H9 (cell line): Measurements from ENCODE around the gene ATP2A1. TPM values are rescaled to one million over a fixed set of nuclear protein-coding genes. Genes with fewer than 3 reads are reported as not detected.

Experiments used
- DNase-seq: peaks from one replicate; pipeline ENCODE4 v3.0.0-alpha.2; 2017
- H2AFZ ChIP-seq: one replicate; pipeline ENCODE4 v1.6.1; 2013; ENCODE audit warnings: mild to moderate bottlenecking, low read length, control low read depth, moderate library complexity
- H2AK5ac ChIP-seq: 2 replicates; pipeline ENCODE4 v1.6.1; 2013; ENCODE audit warnings: low read length, control low read depth, mixed read lengths; ENCODE audit not compliant: insufficient read length
- H2BK120ac ChIP-seq: one replicate; pipeline ENCODE4 v1.6.1; 2013; ENCODE audit warnings: low read depth, mild to moderate bottlenecking, low read length, control low read depth, inconsistent platforms; ENCODE audit not compliant: poor library complexity, severe bottlenecking
- H2BK12ac ChIP-seq: 2 replicates; pipeline ENCODE4 v1.6.1; 2013; ENCODE audit warnings: low read length, control low read depth, mixed read lengths, low read depth; ENCODE audit not compliant: insufficient read length
- H2BK15ac ChIP-seq: 2 replicates; pipeline ENCODE4 v1.6.1; 2013; ENCODE audit warnings: low read depth, low read length, control low read depth
- H2BK20ac ChIP-seq: one replicate; pipeline ENCODE4 v1.6.1; 2013; ENCODE audit warnings: low read depth, mild to moderate bottlenecking, low read length, control low read depth, inconsistent platforms; ENCODE audit not compliant: poor library complexity, severe bottlenecking
- H2BK5ac ChIP-seq: 2 replicates; pipeline ENCODE4 v1.6.1; 2013; ENCODE audit warnings: low read length, control low read depth, mixed read lengths; ENCODE audit not compliant: insufficient read length
- H3K14ac ChIP-seq: 2 replicates; pipeline ENCODE4 v1.6.1; 2013; ENCODE audit warnings: low read length, control low read depth; ENCODE audit not compliant: insufficient read depth
- H3K18ac ChIP-seq: 2 replicates; pipeline ENCODE4 v1.6.1; 2013; ENCODE audit warnings: low read depth, mild to moderate bottlenecking, mixed read lengths, low read length, control low read depth; ENCODE audit not compliant: insufficient read length
- H3K23ac ChIP-seq: 2 replicates; pipeline ENCODE4 v1.6.1; 2013; ENCODE audit warnings: low read length, control low read depth, mixed read lengths, low read depth; ENCODE audit not compliant: insufficient read length
- H3K23me2 ChIP-seq: 2 replicates; pipeline ENCODE4 v1.6.1; 2013; ENCODE audit warnings: low read depth, mild to moderate bottlenecking, mixed read lengths, low read length, control low read depth; ENCODE audit not compliant: insufficient read length, poor library complexity, severe bottlenecking
- H3K27ac ChIP-seq: 2 replicates; pipeline ENCODE4 v1.5.1; 2013; ENCODE audit warnings: low read length, control low read depth, mixed read lengths, low read depth; ENCODE audit not compliant: insufficient read length
- H3K27me3 ChIP-seq: 2 replicates; pipeline ENCODE4 v1.6.1; 2013; ENCODE audit warnings: low read length, control low read depth, inconsistent platforms; ENCODE audit not compliant: insufficient read depth
- H3K4ac ChIP-seq: 2 replicates; pipeline ENCODE4 v1.6.1; 2013; ENCODE audit warnings: low read depth, mild to moderate bottlenecking, control low read depth, inconsistent platforms, low read length, moderate library complexity
- H3K4me1 ChIP-seq: 2 replicates; pipeline ENCODE4 v1.6.1; 2013; ENCODE audit warnings: low read length, control low read depth, inconsistent platforms; ENCODE audit not compliant: insufficient read depth
- H3K4me2 ChIP-seq: 2 replicates; pipeline ENCODE4 v1.6.1; 2013; ENCODE audit warnings: low read length, control low read depth, mixed read lengths; ENCODE audit not compliant: insufficient read length, insufficient read depth
- H3K56ac ChIP-seq: 2 replicates; pipeline ENCODE4 v1.6.1; 2013; ENCODE audit warnings: low read depth, mild to moderate bottlenecking, mixed read lengths, low read length, control low read depth; ENCODE audit not compliant: insufficient read length
- H3K79me1 ChIP-seq: 2 replicates; pipeline ENCODE4 v1.6.1; 2013; ENCODE audit warnings: low read depth, mild to moderate bottlenecking, moderate library complexity, low read length, control low read depth, inconsistent platforms; ENCODE audit not compliant: insufficient read depth, poor library complexity, severe bottlenecking
- H3K79me2 ChIP-seq: 2 replicates; pipeline ENCODE4 v1.6.1; 2013; ENCODE audit warnings: low read length, control low read depth, inconsistent platforms; ENCODE audit not compliant: insufficient read depth
- H3K9ac ChIP-seq: 2 replicates; pipeline ENCODE4 v1.6.1; 2013; ENCODE audit warnings: low read length, control low read depth, mixed read lengths; ENCODE audit not compliant: insufficient read length; ENCODE audit errors: extremely low read depth
- H3K9me3 ChIP-seq: one replicate; pipeline ENCODE4 v1.6.1; 2013; ENCODE audit warnings: low read depth, low read length, inconsistent platforms; ENCODE audit not compliant: control insufficient read depth
- H3T11ph ChIP-seq: one replicate; pipeline ENCODE4 v1.6.1; 2013; ENCODE audit warnings: mild to moderate bottlenecking, low read length, control low read depth, inconsistent platforms
- H4K20me1 ChIP-seq: one replicate; pipeline ENCODE4 v1.6.1; 2013; ENCODE audit not compliant: control insufficient read depth, insufficient read length, insufficient read depth
- H4K5ac ChIP-seq: 2 replicates; pipeline ENCODE4 v1.6.1; 2013; ENCODE audit warnings: low read depth, mild to moderate bottlenecking, mixed read lengths, low read length, control low read depth; ENCODE audit not compliant: insufficient read length
- H4K8ac ChIP-seq: replicated peaks from 2 replicates; pipeline ENCODE4 v1.6.1; 2013; ENCODE audit warnings: low read length, control low read depth, mixed read lengths, low read depth; ENCODE audit not compliant: insufficient read length
- H4K91ac ChIP-seq: 2 replicates; pipeline ENCODE4 v1.6.1; 2013; ENCODE audit warnings: low read depth, mild to moderate bottlenecking, moderate library complexity, mixed read lengths, low read length, control low read depth; ENCODE audit not compliant: insufficient read length
- H3K27ac Mint-ChIP-seq, 3 experiments: 2 replicates in 2 of 3; 3 replicates in 1 of 3; pipeline ENCODE4 v1.8.0; 2020 to 2021; ENCODE audit warnings: mixed read lengths in 3 of 3, mild to moderate bottlenecking in 1 of 3, moderate library complexity in 1 of 3
- H3K27me3 Mint-ChIP-seq: 2 replicates; pipeline ENCODE4 v1.8.0; 2021; ENCODE audit warnings: low read depth, mild to moderate bottlenecking, moderate library complexity, mixed read lengths
- H3K36me3 Mint-ChIP-seq, 3 experiments: 2 replicates in 2 of 3; 3 replicates in 1 of 3; pipeline ENCODE4 v1.8.0; 2020 to 2021; ENCODE audit warnings: low read depth in 3 of 3, mixed read lengths in 3 of 3; ENCODE audit not compliant: insufficient read depth in 1 of 3
- H3K4me1 Mint-ChIP-seq, 2 experiments: 2 replicates each; pipeline ENCODE4 v1.8.0; 2020; ENCODE audit warnings: mixed read lengths in 2 of 2
- H3K4me3 Mint-ChIP-seq, 2 experiments: 2 replicates in 1 of 2; 3 replicates in 1 of 2; pipeline ENCODE4 v1.8.0; 2020 to 2021; ENCODE audit warnings: mild to moderate bottlenecking in 2 of 2, mixed read lengths in 2 of 2, moderate library complexity in 1 of 2
- H3K9me3 Mint-ChIP-seq, 2 experiments: 2 replicates in 1 of 2; 3 replicates in 1 of 2; pipeline ENCODE4 v1.8.0; 2020; ENCODE audit warnings: mild to moderate bottlenecking in 2 of 2, mixed read lengths in 2 of 2, moderate library complexity in 1 of 2
- whole genome bisulfite sequencing: extraction: QIAGEN DNeasy Blood & Tissue Kit; methylation state at CpG from one replicate; pipeline ENCODE4 v1.1.7; 2013; ENCODE audit warnings: missing lambda C conversion rate, low lambda C conversion rate, mixed read lengths; ENCODE audit not compliant: insufficient read length; ENCODE audit errors: extremely low coverage; 5-methylcytosine and 5-hydroxymethylcytosine counted together
- total RNA-seq: library from RNA; stranded (reverse); gene quantifications from 2 replicates; pipeline ENCODE4 v1.2.1, GENCODE V29; 2021
- TF ChIP-seq, protein P1 (sequence below): fragments of 200-600 bp; sonication (generic); conservative IDR thresholded peaks from 3 replicates; pipeline ENCODE4 v1.8.0; 2021; ENCODE audit warnings: antibody characterized with exemption, mild to moderate bottlenecking

Gene ATP2A1
- total RNA-seq, 1 experiment from 2014 or later = 4.6 TPM

DNA sequence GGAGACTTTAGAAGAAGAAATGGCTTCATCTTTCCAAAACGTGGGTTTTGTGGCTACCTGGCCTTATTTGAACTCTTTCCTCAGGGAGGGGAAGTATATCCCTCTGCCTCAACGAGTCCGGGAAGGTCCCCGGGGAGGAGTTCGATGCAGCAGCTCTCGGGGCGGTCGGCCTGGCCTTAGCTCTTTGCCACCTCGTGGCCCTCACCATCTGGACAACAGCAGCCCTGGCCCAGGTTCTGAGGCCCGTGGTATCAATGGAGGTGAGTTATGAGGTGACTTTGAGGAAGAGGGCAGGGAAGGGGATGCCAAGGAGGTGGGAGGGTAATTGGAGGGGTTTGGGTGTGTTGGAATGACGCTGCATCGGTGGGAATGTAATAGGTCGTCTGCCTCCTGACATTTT is 47.8 kb upstream of the ATP2A1 start:
- Histone ChIP-seq H2BK12ac (no peak overlapping the region), H3K14ac (no peak overlapping the region), H2BK15ac (no peak overlapping the region), H3K79me2 (peaks cover 11% of the 10 kb centered on the region; the same call in 1 of the 2 replicates), H3K18ac (no peak overlapping the region), H4K8ac (no peak overlapping the region), H3K27me3 (no peaks in the 10 kb centered on the region), H2AFZ (no peak overlapping the region), H3K79me1 (no peaks in the 10 kb centered on the region), H3K4me2 (no peak overlapping the region), H2BK5ac (no peak overlapping the region), H4K5ac (no peak overlapping the region), H3K27ac (no peak overlapping the region), H3K23me2 (no peaks in the 10 kb centered on the region), H3K4me1 (no peaks in the 10 kb centered on the region), H4K20me1 (no peaks in the 10 kb centered on the region), H3T11ph (no peak overlapping the region), H2BK20ac (no peak overlapping the region), H2BK120ac (no peak overlapping the region), H3K9me3 (no peaks in the 10 kb centered on the region), H3K9ac (no peak overlapping the region), H2AK5ac (no peak overlapping the region), H3K4ac (no peak overlapping the region), H3K23ac (no peak overlapping the region), H4K91ac (no peak overlapping the region), H3K56ac (no peak overlapping the region)
- WGBS = no CpG with 5 or more reads among the region's 13 CpGs
- no peak for DNase-seq
- Mint-ChIP-seq H3K4me3 (no peak overlapping the region), H3K4me1 (peaks cover 6 to 8% of the 10 kb centered on the region in 2 experiments), H3K27me3 (no peaks in the 10 kb centered on the region), H3K9me3 (no peaks in the 10 kb centered on the region), H3K36me3 (peaks cover 80 to 100% (median 99%) of the 10 kb centered on the region in 3 experiments), H3K27ac (no peak overlapping the region)
- TF ChIP-seq, protein P1, sequence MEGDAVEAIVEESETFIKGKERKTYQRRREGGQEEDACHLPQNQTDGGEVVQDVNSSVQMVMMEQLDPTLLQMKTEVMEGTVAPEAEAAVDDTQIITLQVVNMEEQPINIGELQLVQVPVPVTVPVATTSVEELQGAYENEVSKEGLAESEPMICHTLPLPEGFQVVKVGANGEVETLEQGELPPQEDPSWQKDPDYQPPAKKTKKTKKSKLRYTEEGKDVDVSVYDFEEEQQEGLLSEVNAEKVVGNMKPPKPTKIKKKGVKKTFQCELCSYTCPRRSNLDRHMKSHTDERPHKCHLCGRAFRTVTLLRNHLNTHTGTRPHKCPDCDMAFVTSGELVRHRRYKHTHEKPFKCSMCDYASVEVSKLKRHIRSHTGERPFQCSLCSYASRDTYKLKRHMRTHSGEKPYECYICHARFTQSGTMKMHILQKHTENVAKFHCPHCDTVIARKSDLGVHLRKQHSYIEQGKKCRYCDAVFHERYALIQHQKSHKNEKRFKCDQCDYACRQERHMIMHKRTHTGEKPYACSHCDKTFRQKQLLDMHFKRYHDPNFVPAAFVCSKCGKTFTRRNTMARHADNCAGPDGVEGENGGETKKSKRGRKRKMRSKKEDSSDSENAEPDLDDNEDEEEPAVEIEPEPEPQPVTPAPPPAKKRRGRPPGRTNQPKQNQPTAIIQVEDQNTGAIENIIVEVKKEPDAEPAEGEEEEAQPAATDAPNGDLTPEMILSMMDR = no peak
